ENCODE measurements around the gene CA11.
A peak's percentile ranks its signal among the peaks of the same experiment; 100 is the strongest.
"Not testable (repeated sequence)": the region's sequence is repeated elsewhere in the genome, so short reads cannot be mapped to it uniquely, and the experiment has no call there.

CA11 gene

DNA sequence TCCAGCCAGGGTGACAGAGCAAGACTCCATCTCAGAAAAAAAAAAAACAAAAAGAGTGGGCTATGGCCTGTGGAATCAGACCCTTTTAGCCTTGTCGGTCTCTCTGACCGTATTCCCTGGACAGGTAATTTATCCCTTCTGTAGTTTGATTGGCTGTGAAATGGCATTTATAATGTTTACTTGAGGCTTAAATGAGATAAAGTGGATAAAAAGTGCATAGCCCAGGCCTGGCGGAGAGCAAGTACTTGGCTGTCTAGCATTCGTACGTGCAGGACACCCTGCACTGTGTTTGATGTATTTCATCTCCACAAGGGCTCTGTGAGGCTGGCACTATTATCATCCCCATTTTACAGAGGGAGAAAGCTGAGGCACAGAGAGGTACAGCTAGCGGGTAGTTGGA, 19.8 kb upstream of the CA11 start:
- no peak for DNase-seq (ENCODE audit: insufficient read length)
- no peak for TF ChIP-seq POLR2A (IDR thresholded peaks at IDR 0.05; ENCODE audit: low read depth, low read length)
- TF ChIP-seq TAF1 (IDR thresholded peaks at IDR 0.05; ENCODE audit: borderline replicate concordance, low read depth, low read length): no peak
- TF ChIP-seq POLR2AphosphoS5 (IDR thresholded peaks at IDR 0.05; ENCODE audit: low read depth, low read length): no peak
- no peak for FAIRE-seq

DNA sequence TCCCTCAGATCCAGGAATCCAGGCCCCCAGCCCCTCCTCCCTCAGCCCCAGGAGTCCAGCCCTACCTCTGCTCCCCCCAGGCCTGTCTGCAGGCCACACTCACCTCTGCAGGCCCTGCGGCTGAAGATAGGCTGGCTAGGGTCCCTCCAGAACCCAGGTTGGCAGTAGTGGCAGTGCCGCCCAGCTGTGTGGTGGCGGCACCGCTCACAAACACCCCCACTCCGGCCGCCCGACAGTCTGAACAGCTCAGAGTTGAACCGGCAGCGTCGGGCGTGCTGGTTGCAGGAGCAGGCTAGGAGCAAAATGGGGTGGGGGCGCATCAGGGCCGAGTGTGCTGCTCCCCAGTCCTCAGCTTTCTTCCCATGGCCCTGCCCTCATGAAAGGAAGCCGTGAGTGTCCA, 18.5 kb upstream of the CA11 start:
- no peak for FAIRE-seq

DNA sequence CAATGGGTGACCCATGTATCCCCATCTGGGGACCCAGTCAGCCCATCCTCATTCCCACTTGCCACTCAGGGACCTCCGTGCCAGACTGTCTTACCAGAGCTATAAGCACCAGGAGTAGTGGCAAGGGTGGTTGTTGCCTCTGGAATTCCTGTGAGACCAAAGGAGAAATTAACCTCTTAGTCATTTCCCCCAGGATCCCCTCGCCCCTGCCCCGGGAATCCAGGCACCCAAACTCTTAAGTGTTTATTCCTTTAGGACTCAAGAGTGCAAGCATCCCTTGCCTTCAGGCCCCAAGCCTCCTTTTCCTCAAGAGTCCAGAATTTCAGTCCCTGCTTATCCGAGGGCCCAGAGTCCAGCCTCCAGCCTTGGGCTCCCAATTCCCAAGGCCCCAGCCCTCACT, 17.7 kb upstream of the CA11 start:
- no peak for DNase-seq (ENCODE audit: insufficient read length)
- FAIRE-seq: no peak
- no peak for TF ChIP-seq POLR2A (IDR thresholded peaks at IDR 0.05; ENCODE audit: low read depth, low read length)
- no peak for TF ChIP-seq POLR2AphosphoS5 (IDR thresholded peaks at IDR 0.05; ENCODE audit: low read depth, low read length)
- no peak for TF ChIP-seq TAF1 (IDR thresholded peaks at IDR 0.05; ENCODE audit: borderline replicate concordance, low read depth, low read length)

More for the DNA sequence above, 18.5 kb upstream of the CA11 start:
- no peak for TF ChIP-seq TAF1 (IDR thresholded peaks at IDR 0.05; ENCODE audit: borderline replicate concordance, low read depth, low read length)
- no peak for TF ChIP-seq POLR2A (IDR thresholded peaks at IDR 0.05; ENCODE audit: low read depth, low read length)
- no peak for TF ChIP-seq POLR2AphosphoS5 (IDR thresholded peaks at IDR 0.05; ENCODE audit: low read depth, low read length)
- DNase-seq (ENCODE audit: insufficient read length): no peak

- no peak for DNase-seq (ENCODE audit: insufficient read length)
- FAIRE-seq: no peak
- TF ChIP-seq POLR2AphosphoS5 (IDR thresholded peaks at IDR 0.05; ENCODE audit: low read depth, low read length): no peak
- TF ChIP-seq TAF1 (IDR thresholded peaks at IDR 0.05; ENCODE audit: borderline replicate concordance, low read depth, low read length): no peak
- no peak for TF ChIP-seq POLR2A (IDR thresholded peaks at IDR 0.05; ENCODE audit: low read depth, low read length)
Observed at GRCh38 chr19:48661711-48662090, 15.7 kb upstream of the CA11 start.

GRCh38 chr19:48660852-48661710, 15.1 kb upstream of the CA11 start:
- no peak for TF ChIP-seq POLR2AphosphoS5 (IDR thresholded peaks at IDR 0.05; ENCODE audit: low read depth, low read length)
- TF ChIP-seq POLR2A (IDR thresholded peaks at IDR 0.05; ENCODE audit: low read depth, low read length): no peak
- TF ChIP-seq TAF1 (IDR thresholded peaks at IDR 0.05; ENCODE audit: borderline replicate concordance, low read depth, low read length): no peak
- FAIRE-seq: peak; percentile 98
- DNase-seq (ENCODE audit: insufficient read length): peak; percentile 95

DNA sequence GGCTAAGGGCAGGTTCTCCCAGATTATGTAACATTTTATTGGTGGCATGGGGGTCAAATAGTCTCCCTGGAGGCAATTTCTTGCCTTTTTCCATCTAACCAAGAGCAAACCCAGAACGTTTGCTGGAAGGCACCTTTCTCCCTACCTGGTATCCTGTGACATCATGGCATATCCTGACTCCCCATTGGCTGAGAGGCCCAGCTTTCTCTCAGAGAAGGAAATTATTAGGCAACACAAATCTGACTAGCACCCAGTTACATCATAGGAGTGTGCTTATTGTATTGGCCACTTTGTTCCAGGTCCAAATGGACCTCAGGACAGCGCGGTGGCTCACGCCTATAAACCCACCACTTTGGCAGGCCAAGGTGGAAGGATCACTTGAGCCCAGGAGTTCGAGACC, 13.8 kb upstream of the CA11 start:
- FAIRE-seq: peak; percentile 40
- DNase-seq (ENCODE audit: insufficient read length): no peak
- TF ChIP-seq POLR2AphosphoS5 (IDR thresholded peaks at IDR 0.05; ENCODE audit: low read depth, low read length) (no peak), POLR2A (IDR thresholded peaks at IDR 0.05; ENCODE audit: low read depth, low read length) (no peak), TAF1 (IDR thresholded peaks at IDR 0.05; ENCODE audit: borderline replicate concordance, low read depth, low read length) (no peak)

- no peak for FAIRE-seq
- TF ChIP-seq POLR2AphosphoS5 (IDR thresholded peaks at IDR 0.05; ENCODE audit: low read depth, low read length) (no peak), TAF1 (IDR thresholded peaks at IDR 0.05; ENCODE audit: borderline replicate concordance, low read depth, low read length) (no peak), POLR2A (IDR thresholded peaks at IDR 0.05; ENCODE audit: low read depth, low read length) (no peak)
- DNase-seq (ENCODE audit: insufficient read length): no peak
Observed at GRCh38 chr19:48658483-48658882, 12.5 kb upstream of the CA11 start.

GRCh38 chr19:48657828-48658227, 11.8 kb upstream of the CA11 start:
- FAIRE-seq; DNase-seq (ENCODE audit: insufficient read length): not testable (repeated sequence)

GRCh38 chr19:48656840-48657474, 11.0 kb upstream of the CA11 start:
- TF ChIP-seq POLR2AphosphoS5 (IDR thresholded peaks at IDR 0.05; ENCODE audit: low read depth, low read length): no peak
- no peak for TF ChIP-seq POLR2A (IDR thresholded peaks at IDR 0.05; ENCODE audit: low read depth, low read length)
- TF ChIP-seq TAF1 (IDR thresholded peaks at IDR 0.05; ENCODE audit: borderline replicate concordance, low read depth, low read length): no peak
- FAIRE-seq: no peak
- DNase-seq (ENCODE audit: insufficient read length): no peak

- TF ChIP-seq POLR2AphosphoS5 (IDR thresholded peaks at IDR 0.05; ENCODE audit: low read depth, low read length) (no peak), TAF1 (IDR thresholded peaks at IDR 0.05; ENCODE audit: borderline replicate concordance, low read depth, low read length) (no peak), POLR2A (IDR thresholded peaks at IDR 0.05; ENCODE audit: low read depth, low read length) (no peak)
- FAIRE-seq (no peak), DNase-seq (ENCODE audit: insufficient read length) (no peak)
Observed at GRCh38 chr19:48654299-48655059, 8.5 kb upstream of the CA11 start.

DNA sequence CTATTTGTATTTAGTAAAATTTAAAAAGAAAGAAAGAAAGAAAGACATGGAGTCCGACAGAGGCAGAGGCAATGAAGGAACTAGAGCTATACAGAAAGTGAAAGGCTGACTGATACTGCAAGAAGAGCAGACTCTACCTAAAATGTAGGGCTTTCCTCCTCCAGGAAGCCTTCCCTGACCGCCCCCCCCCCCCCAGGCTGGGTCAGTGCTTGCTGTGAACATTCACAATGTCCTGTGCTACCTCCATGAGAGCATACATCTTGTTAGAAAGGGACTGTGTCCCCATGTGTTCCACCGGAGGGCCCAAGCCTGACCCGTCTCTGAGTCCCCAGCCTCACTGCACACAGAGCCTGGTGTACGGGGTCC, 5.7 kb upstream of the CA11 start:
- no peak for TF ChIP-seq TAF1 (IDR thresholded peaks at IDR 0.05; ENCODE audit: borderline replicate concordance, low read depth, low read length)
- TF ChIP-seq POLR2AphosphoS5 (IDR thresholded peaks at IDR 0.05; ENCODE audit: low read depth, low read length): no peak
- no peak for TF ChIP-seq POLR2A (IDR thresholded peaks at IDR 0.05; ENCODE audit: low read depth, low read length)
- FAIRE-seq (no peak), DNase-seq (ENCODE audit: insufficient read length) (no peak)

Data from GM12892 (cell line).